CD14-positive monocyte (primary cell): ENCODE results near the gene RASGRP2. TPM values are rescaled to one million over a fixed set of nuclear protein-coding genes. Genes with fewer than 3 reads are reported as not detected.

Experiments
- DNase-seq, 3 donors: peaks; one replicate each; pipeline ENCODE4 v3.0.0-alpha.2; 2011 to 2022
- H2AFZ ChIP-seq: 2 replicates; pipeline ENCODE4 v1.6.0; 2012; ENCODE audit warnings: mild to moderate bottlenecking, low read depth, low read length, inconsistent platforms; ENCODE audit not compliant: insufficient read depth, poor library complexity, severe bottlenecking
- H3K27ac ChIP-seq, 2 donors: 1 replicate in 1 of 2; 2 replicates in 1 of 2; pipeline ENCODE4 v1.5.1; 2012 to 2013; ENCODE audit warnings: low read length in 2 of 2, control low read depth in 1 of 2, inconsistent platforms in 1 of 2, low read depth in 1 of 2, mild to moderate bottlenecking in 1 of 2
- H3K27me3 ChIP-seq, 2 donors: one replicate each; pipeline versions ENCODE4 v1.6.0 to v1.6.1; 2011 to 2013; ENCODE audit warnings: low read length in 2 of 2; ENCODE audit not compliant: control insufficient read depth in 2 of 2, insufficient read depth in 2 of 2
- H3K36me3 ChIP-seq, 2 donors: replicated peaks in 1 of 2; 1 replicate in 1 of 2; 2 replicates in 1 of 2; pipeline versions ENCODE4 v1.5.1 to v1.6.1; 2012 to 2013; ENCODE audit warnings: low read length in 2 of 2, control low read depth in 1 of 2, inconsistent platforms in 1 of 2, mild to moderate bottlenecking in 1 of 2; ENCODE audit not compliant: insufficient read depth in 2 of 2, control insufficient read depth in 1 of 2
- H3K4me1 ChIP-seq, 2 donors: 1 replicate in 1 of 2; 2 replicates in 1 of 2; pipeline versions ENCODE4 v1.5.1 to v1.6.1; 2012 to 2013; ENCODE audit warnings: low read length in 2 of 2, control low read depth in 1 of 2, inconsistent platforms in 1 of 2, mild to moderate bottlenecking in 1 of 2, moderate library complexity in 1 of 2; ENCODE audit not compliant: insufficient read depth in 2 of 2, control insufficient read depth in 1 of 2
- H3K4me2 ChIP-seq: replicated peaks from 2 replicates; pipeline ENCODE3; 2012; ENCODE audit warnings: low read length, moderate library complexity, mild to moderate bottlenecking; ENCODE audit not compliant: poor library complexity, severe bottlenecking; ENCODE audit errors: extremely low read depth
- H3K4me3 ChIP-seq, 3 experiments: fragments of 200-600 bp in 1 of 3; sonication (generic) in 1 of 3; replicated peaks in 1 of 3; 1 replicate in 2 of 3; 2 replicates in 1 of 3; pipeline ENCODE4 v1.5.1; 2011 to 2013; ENCODE audit warnings: low read length in 3 of 3, mild to moderate bottlenecking in 3 of 3, control low read depth in 2 of 3, low read depth in 2 of 3, inconsistent platforms in 1 of 3, moderate library complexity in 1 of 3
- H3K79me2 ChIP-seq: 2 replicates; pipeline ENCODE4 v1.6.0; 2012; ENCODE audit warnings: mild to moderate bottlenecking, control low read depth, inconsistent platforms, low read length, moderate library complexity; ENCODE audit not compliant: insufficient read depth
- H3K9ac ChIP-seq: 2 replicates; pipeline ENCODE4 v1.6.0; 2017; ENCODE audit warnings: low read length, mild to moderate bottlenecking; ENCODE audit not compliant: insufficient read depth, poor library complexity, severe bottlenecking
- H3K9me3 ChIP-seq, 2 donors: replicated peaks in 1 of 2; 1 replicate in 1 of 2; 2 replicates in 1 of 2; pipeline versions ENCODE4 v1.5.1 to v1.6.1; 2012 to 2013; ENCODE audit warnings: low read length in 2 of 2, control low read depth in 1 of 2; ENCODE audit not compliant: control insufficient read depth in 1 of 2, insufficient read depth in 1 of 2
- H4K20me1 ChIP-seq: 2 replicates; pipeline ENCODE4 v1.6.0; 2012; ENCODE audit warnings: mild to moderate bottlenecking, low read length, control low read depth, moderate library complexity; ENCODE audit not compliant: insufficient read depth
- H3K27ac Mint-ChIP-seq, 7 donors: one replicate each; pipeline ENCODE4 v1.8.0; 2020; ENCODE audit warnings: mild to moderate bottlenecking in 7 of 7, mixed read lengths in 7 of 7, moderate library complexity in 6 of 7, inconsistent platforms in 2 of 7
- H3K27me3 Mint-ChIP-seq, 3 donors: one replicate each; pipeline ENCODE4 v1.8.0; 2021 to 2022; ENCODE audit warnings: low read depth in 3 of 3, mild to moderate bottlenecking in 3 of 3, mixed read lengths in 3 of 3, moderate library complexity in 3 of 3, inconsistent platforms in 1 of 3
- H3K36me3 Mint-ChIP-seq, 2 donors: one replicate each; pipeline ENCODE4 v1.8.0; 2020; ENCODE audit warnings: mixed read lengths in 2 of 2, inconsistent platforms in 1 of 2, mild to moderate bottlenecking in 1 of 2
- H3K4me1 Mint-ChIP-seq: one replicate; pipeline ENCODE4 v1.8.0; 2020; ENCODE audit warnings: mild to moderate bottlenecking, mixed read lengths
- H3K4me3 Mint-ChIP-seq, 2 donors: one replicate each; pipeline ENCODE4 v1.8.0; 2020; ENCODE audit warnings: mild to moderate bottlenecking in 2 of 2, mixed read lengths in 2 of 2, moderate library complexity in 1 of 2
- H3K9me3 Mint-ChIP-seq, 7 donors: one replicate each; pipeline ENCODE4 v1.8.0; 2020 to 2022; ENCODE audit warnings: mixed read lengths in 7 of 7, mild to moderate bottlenecking in 6 of 7, moderate library complexity in 6 of 7, inconsistent platforms in 2 of 7
- CTCF ChIP-seq: fragments of 200-600 bp; IDR thresholded peaks from one replicate; pipeline ENCODE4 v1.8.0; 2022; ENCODE audit warnings: antibody characterized with exemption, mild to moderate bottlenecking
- WGBS: methylation state at CpG from one replicate; pipeline ENCODE4 v1.1.5; 2013; ENCODE audit warnings: missing lambda C conversion rate; ENCODE audit not compliant: insufficient coverage; 5-methylcytosine and 5-hydroxymethylcytosine counted together
- intact Hi-C, 2 donors: fragments of 100-400 bp; cut with micrococcal nuclease; formaldehyde crosslinking; loops; one replicate each; pipeline versions ENCODE4 v1.15.0 to v1.15.1; 2023
- polyA plus RNA-seq, 3 donors: library from polyadenylated mRNA; depleted of rRNA in 1 of 3; unstranded in 2 of 3; stranded (reverse) in 1 of 3; fragments of 300-500 nt in 2 of 3; fragments of >200 nt in 1 of 3; fragmentation: Illumina TruSeq in 2 of 3; gene quantifications; 1 replicate in 2 of 3; 2 replicates in 1 of 3; pipeline ENCODE4 v1.2.3, GENCODE V29; 2012 to 2021

The RASGRP2 gene
- polyA plus RNA-seq, 3 donors, result 67.6 to 242 (median 68.8) TPM

DNA sequence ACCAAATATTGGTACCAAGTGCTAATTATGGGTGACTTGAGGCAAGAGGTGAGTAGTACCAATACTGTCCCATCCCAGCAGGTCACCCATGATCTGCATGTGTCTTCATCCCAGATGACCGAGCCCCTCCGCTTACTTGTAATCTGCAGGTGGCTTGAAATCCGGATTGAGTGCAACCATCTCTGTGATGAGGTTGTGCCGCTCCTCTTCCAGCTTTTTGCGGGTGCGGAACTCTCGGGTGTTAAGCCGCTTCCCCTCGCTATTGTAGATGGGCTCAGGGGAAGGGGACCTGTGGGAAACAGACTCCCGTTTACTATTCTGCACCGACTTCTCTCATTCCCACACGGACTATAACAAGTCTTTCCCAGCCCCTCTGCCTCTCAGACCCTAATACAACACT is 26.2 kb upstream of the RASGRP2 start:
- no peak overlapping the region for H2AFZ ChIP-seq
- H3K27me3 Mint-ChIP-seq, result peaks cover 0 to 1% (median 1%) of the 10 kb centered on the region in 3 donors
- H3K9me3 ChIP-seq, result no peaks in the 10 kb centered on the region
- WGBS, result no CpG with 5 or more reads among the region's 12 CpGs
- peak overlapping the region in 1 of 7 donors; percentile 5 for H3K27ac Mint-ChIP-seq
- peaks cover 91 to 97% of the 10 kb centered on the region in 2 donors for H3K36me3 Mint-ChIP-seq
- H3K9ac ChIP-seq, result no peak overlapping the region
- H3K27ac ChIP-seq, result no peak overlapping the region
- H3K4me2 ChIP-seq, result no peak overlapping the region
- H3K27me3 ChIP-seq, result no peaks in the 10 kb centered on the region
- peaks cover 24 to 41% of the 10 kb centered on the region in 2 donors for H3K4me1 ChIP-seq
- intact Hi-C loops, result loop anchor here in 1 of 2 donors (2.0 kb wide), 1 partner anchor 25 kb away; the partner anchor contains the start of gene RASGRP2
- no peaks in the 10 kb centered on the region for H3K9me3 Mint-ChIP-seq
- TF ChIP-seq CTCF, result no peak
- H3K4me3 Mint-ChIP-seq, result no peak overlapping the region
- H4K20me1 ChIP-seq, result peaks cover 98% of the 10 kb centered on the region
- H3K4me1 Mint-ChIP-seq, result peaks cover 40% of the 10 kb centered on the region
- no peak overlapping the region for H3K4me3 ChIP-seq
- peaks cover 90% of the 10 kb centered on the region for H3K79me2 ChIP-seq
- peaks cover 87 to 92% of the 10 kb centered on the region in 2 donors for H3K36me3 ChIP-seq
- no peak for DNase-seq

DNA sequence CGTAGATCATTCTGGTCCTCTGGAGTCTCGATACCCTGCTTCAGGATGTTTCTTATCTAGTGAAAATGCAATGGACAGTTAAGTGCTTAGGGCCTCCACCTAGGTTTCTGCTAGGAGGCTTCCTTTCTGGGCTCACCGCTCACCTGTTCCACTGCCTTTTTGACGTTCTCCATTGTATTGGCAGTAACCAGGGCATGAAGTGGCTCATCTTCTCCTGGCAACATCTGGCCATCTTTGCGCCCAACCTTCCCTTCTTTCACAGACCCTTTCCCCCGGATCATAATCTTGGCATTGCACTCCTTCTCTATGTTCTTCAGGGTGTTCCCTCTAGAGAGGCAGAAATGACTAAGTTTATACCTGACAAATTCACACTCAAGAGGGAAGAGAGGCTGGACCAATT is 25.3 kb upstream of the RASGRP2 start:
- intact Hi-C loops, result no loop called here
- Histone ChIP-seq H3K9ac (no peak overlapping the region), H3K79me2 (peaks cover 83% of the 10 kb centered on the region), H3K4me2 (no peak overlapping the region), H4K20me1 (peaks cover 98% of the 10 kb centered on the region), H3K9me3 (no peaks in the 10 kb centered on the region), H3K27ac (no peak overlapping the region), H3K4me3 (no peak overlapping the region), H3K4me1 (peaks cover 24 to 49% of the 10 kb centered on the region in 2 donors), H3K36me3 (peaks cover 88 to 92% of the 10 kb centered on the region in 2 donors), H3K27me3 (no peaks in the 10 kb centered on the region), H2AFZ (no peak overlapping the region)
- peak overlapping the region in 4 of 7 donors; percentile 1 to 62 (median 50) for H3K27ac Mint-ChIP-seq
- no peaks in the 10 kb centered on the region for H3K9me3 Mint-ChIP-seq
- peaks cover 0 to 3% (median 1%) of the 10 kb centered on the region in 3 donors for H3K27me3 Mint-ChIP-seq
- H3K36me3 Mint-ChIP-seq, result peaks cover 91 to 97% of the 10 kb centered on the region in 2 donors
- WGBS, result 93% methylated on average over 4 of the region's 6 CpGs
- TF ChIP-seq CTCF, result no peak
- no peak overlapping the region for H3K4me3 Mint-ChIP-seq
- DNase-seq, result no peak
- peaks cover 46% of the 10 kb centered on the region for H3K4me1 Mint-ChIP-seq
